NCI-H2196 treated with DMSO at 0.1 percent for 48 hours (cell line): ENCODE results near the gene SLC2A10.

ENCODE experiments used
- DNase-seq: peaks from one replicate; lab custom pipeline; 2025; ENCODE audit not compliant: unreplicated experiment; lab: John Stamatoyannopoulos, UW

The SLC2A10 gene

DNA sequence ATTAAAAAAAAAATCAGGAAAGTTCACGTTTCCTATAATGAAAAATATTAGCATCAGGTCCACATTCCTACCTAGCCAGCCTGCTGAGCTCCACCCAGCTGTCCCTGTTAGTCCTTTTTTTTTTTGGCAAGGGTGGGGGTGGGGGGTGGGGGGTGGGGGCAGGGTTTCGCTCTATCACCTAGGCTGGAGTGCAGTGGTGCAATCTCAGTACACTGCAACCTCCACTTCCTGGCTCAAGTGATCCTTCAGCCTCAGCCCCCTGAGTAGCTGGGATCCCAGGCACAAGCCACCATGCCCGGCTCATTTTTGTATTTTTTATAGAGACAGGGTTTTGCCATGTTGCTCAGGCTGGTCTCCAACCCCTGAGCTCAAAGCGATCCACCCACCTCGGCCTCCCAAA, 7.5 kb upstream of the SLC2A10 start:
- DNase-seq = no peak

GRCh38 chr20:46702447-46703203, 6.8 kb upstream of the SLC2A10 start:
- no peak for DNase-seq

DNA sequence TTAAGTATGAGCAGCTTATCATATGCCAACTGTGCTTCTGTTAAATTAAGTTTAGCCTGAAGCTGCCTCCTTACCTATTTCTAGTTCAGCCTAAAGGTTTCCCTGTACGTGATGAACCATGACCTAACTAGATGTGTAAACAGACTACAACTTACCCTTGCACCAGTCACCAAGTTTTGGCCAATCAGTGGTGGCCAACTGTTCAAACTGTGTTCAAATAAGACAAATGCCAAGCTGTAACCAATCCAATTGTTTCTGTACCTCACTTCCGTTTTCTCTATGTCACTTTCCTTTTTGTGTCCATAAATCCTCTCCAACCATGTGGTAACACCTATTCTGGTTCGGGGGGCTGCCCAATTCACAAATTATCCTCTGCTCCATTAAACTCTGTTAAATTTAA, 6.0 kb upstream of the SLC2A10 start:
- no peak for DNase-seq

- DNase-seq = no peak
These were observed 4.6 kb upstream of the SLC2A10 start for GRCh38 chr20:46704714-46705377.

DNA sequence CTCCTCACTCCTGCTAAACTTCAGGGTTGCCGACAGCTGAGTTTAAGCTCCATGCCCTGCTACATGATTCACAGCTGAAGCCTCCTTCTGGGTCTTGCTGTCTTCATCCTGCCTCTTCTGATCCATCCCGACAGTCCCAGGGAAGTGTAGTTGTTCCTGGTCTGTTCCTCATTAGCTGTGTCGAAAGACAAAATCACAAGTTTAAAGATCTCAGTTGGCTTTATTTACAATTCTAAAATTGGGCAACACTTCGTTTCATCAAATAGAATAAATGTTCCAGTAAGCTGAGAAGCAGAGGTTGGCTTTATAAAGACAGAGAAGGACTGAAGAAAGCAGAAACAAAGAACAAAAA, 4.1 kb upstream of the SLC2A10 start:
- no peak for DNase-seq

DNA sequence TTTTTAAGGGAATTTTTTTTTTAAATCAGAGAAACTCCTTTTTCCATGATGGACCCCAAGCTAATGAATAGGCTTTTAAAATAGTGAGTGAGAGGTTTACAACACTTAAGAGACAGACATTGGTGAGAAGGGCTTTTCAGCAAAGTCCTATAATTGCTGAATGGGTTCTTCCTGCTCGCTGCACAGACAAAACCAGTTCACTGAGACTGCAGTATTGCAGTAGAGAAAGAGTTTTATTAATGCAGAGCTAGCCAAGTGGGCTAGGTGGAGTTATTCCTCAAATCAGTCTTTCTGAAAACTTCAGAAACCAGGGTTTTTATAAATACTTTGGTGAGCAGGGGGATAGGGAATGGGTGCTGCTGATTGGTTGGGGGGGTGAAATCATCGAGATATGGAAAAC, 3.2 kb upstream of the SLC2A10 start:
- DNase-seq = no peak

DNA sequence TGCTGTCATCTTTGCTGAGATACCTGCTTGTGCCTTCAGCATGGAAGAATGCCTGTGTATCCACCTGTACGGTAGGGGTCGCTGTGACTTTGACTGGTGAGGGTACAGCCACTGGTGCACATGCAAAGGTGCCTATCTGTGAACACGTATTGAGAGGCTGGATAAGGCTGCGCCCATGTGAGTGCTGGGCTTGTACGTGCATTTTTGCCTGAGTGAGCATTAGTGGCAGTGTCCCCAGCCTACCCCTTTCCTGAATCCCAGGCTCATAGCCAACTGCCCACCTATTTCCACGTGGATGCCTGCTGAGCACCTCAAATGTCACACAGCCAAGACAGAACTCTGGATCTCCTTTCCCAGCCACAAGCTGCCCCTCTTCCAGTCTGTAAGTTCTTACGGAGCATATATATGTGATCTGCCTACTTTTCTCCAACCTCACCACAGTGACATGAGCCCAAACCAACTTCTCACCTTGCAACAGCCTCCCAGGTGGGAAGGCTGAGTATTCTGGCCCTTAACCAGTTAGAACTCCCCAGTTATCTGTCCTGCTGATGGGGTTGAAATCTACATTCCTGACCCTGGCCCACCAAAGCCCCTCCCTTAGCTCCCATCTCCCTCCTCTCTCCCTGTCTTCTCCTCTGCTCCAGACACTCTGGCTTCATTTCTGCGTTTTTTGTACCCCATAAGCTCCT, 1.1 kb upstream of the SLC2A10 start:
- no peak for DNase-seq

GRCh38 chr20:46709055-46709458, 392 bp upstream of the SLC2A10 start:
- no peak for DNase-seq

DNA sequence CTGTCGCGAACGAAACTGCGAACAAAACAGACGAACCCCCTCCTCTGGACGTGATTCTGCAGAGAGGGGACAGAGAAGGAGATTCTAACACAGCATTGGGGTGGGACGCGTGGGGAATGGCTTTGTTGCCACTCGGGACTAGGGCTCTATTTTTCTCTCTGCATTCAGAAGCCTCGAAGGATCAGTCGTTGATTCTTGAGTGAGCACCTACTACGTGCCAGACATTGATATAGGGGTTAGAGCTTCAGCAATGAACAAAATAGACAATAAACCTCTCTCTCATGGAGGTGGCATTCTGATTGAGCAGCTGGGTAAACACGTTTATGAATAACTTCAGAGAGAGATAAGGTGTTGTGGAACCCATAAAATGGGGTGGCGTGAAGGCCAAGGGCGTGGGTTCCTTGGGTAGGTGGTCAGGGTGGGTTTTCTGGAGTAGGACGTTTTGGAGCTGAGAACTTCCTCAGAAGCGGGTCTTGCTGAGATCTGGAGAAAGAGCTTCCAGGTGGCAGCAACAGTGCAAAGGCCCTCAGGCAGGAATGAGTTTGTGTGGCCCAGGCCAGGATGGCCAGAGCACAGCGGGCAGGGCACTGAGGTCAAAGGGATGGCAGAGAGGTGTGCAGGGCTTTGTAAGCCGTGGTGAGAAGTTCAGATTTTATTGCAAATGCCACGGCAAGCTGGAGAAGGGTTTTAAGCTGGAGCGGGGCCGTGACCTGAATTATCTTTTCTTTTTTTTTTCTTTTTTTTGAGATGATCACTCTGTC, 884 bp downstream of the SLC2A10 start:
- no peak for DNase-seq

- DNase-seq = no peak
These were observed 2.7 kb downstream of the SLC2A10 start for GRCh38 chr20:46712056-46712636.

GRCh38 chr20:46713957-46714834, 4.7 kb downstream of the SLC2A10 start:
- DNase-seq = no peak

- DNase-seq = no peak
These were observed 5.9 kb downstream of the SLC2A10 start for GRCh38 chr20:46715292-46715756.

DNA sequence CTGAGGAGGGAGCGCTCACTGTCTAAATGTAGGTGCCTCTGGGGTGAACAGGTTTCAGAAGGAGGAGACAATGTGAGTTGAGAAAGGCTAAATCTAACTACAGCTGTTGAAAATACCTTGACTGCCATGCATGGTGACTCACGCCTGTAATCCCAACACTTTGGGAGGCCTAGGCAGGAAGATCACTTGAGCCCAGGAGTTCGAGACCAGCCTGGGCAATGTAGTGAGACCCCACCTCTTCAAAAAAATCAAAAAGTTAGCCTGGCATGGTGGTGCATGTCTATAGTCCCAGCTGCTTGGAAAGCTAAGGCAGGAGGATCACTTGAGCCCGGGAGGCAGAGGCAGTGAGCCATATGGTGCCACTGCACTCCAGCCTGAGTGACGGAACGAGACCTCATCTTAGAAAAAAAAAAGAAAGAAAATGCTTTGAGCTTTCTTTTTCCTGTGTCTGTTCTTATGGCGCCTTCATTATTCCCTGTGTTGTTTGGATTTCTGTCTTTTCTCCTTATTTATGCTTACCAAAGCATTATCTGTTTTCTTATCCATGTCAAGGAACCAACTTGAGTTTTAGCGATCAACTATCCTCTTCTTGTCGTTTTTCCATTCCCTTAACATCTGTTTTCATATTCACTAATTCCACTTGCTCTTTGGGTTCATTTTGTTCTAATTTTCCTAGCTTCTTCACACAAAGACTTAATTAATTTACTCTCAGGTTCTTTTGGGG, 8.5 kb downstream of the SLC2A10 start:
- DNase-seq = no peak

DNA sequence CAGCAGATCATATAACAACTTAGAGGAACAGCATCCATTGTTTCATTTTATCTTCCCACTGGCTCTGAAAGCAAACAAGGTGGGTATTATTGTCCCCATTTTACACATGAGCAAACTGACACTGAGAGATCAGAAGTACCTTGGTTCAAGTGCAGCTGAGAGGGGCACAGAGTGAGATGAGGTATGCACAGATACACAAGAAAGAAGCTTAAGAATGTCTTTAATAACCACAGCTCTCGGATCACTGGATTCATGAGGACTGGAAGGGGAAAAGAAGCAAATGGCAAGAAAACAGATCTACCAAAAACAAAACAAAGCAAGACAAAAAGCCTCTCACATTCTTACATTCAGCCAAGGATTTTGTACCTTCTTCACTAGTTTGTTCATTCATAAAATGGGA, 10.6 kb downstream of the SLC2A10 start:
- DNase-seq = no peak

DNA sequence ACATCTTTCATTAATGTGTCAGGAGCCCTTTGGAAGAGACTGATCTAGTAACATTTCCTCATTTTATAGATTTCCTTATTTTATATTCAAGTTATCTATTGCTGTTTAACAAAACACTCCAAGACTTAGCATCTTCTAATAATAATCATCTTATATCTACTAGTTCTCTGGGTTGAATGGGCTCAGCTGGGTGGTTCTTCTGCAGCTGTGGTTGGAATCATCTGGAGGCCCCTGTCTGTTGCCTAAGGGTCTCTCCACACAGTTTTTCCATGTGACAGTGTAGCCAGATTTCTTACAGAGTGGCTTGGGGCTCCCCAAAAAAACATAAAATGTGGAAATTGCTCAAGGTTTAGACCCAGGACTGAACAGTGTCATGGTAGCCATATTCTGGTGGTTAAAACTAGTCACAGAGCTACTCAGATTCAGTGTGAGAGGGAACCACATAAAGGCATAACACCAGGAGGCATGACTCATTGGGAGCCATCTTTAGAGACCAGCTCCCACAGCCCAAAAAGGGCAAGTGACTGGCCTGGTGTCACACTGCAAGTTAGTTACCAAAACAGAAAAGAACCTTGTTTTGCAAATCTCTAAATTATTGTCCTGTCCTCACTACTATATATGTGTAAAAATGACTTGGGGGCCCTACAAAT, 11.5 kb downstream of the SLC2A10 start:
- no peak for DNase-seq

GRCh38 chr20:46721476-46721875, 12.0 kb downstream of the SLC2A10 start:
- no peak for DNase-seq

- no peak for DNase-seq
These were observed 13.0 kb downstream of the SLC2A10 start for GRCh38 chr20:46722450-46722849.

GRCh38 chr20:46723039-46723438, 13.6 kb downstream of the SLC2A10 start:
- DNase-seq = no peak
